GM18870 (cell line): ENCODE data around the gene CPA2.
"Not testable (repeated sequence)": the region's sequence is repeated elsewhere in the genome, so short reads cannot be mapped to it uniquely, and the experiment has no call there.

ENCODE experiments used
- ATAC-seq: cut with Tn5 transposase; IDR thresholded peaks from one replicate; pipeline ENCODE4 v1.9.1; 2021; ENCODE audit warnings: moderate library complexity; ENCODE audit not compliant: unreplicated experiment

The CPA2 gene

GRCh38 chr7:130249626-130250025 is 17.0 kb upstream of the CPA2 start:
- ATAC-seq, result not testable (repeated sequence)

GRCh38 chr7:130254555-130254954 is 12.1 kb upstream of the CPA2 start:
- ATAC-seq, result no peak

- ATAC-seq, result no peak
Measured at GRCh38 chr7:130256704-130257103, 10.0 kb upstream of the CPA2 start.

- ATAC-seq, result no peak
Measured at GRCh38 chr7:130258494-130259078, 8.1 kb upstream of the CPA2 start.

GRCh38 chr7:130262448-130262847 is 4.2 kb upstream of the CPA2 start:
- ATAC-seq, result no peak

GRCh38 chr7:130263130-130263529 is 3.5 kb upstream of the CPA2 start:
- no peak for ATAC-seq

GRCh38 chr7:130266961-130267321 is 278 bp downstream of the CPA2 start:
- ATAC-seq, result no peak

GRCh38 chr7:130268463-130269317 is 2.0 kb downstream of the CPA2 start:
- ATAC-seq, result no peak

- no peak for ATAC-seq
Measured at GRCh38 chr7:130269318-130269694, 2.6 kb downstream of the CPA2 start.

- ATAC-seq, result no peak
Measured at GRCh38 chr7:130270947-130271800, 4.5 kb downstream of the CPA2 start.

- ATAC-seq, result no peak
Measured at GRCh38 chr7:130272381-130273080, 5.9 kb downstream of the CPA2 start.

GRCh38 chr7:130273081-130273932 is 6.6 kb downstream of the CPA2 start:
- ATAC-seq, result no peak

- ATAC-seq, result no peak
Measured at GRCh38 chr7:130273933-130274255, 7.2 kb downstream of the CPA2 start.

- no peak for ATAC-seq
Measured at GRCh38 chr7:130274296-130274695, 7.6 kb downstream of the CPA2 start.

- no peak for ATAC-seq
Measured at GRCh38 chr7:130274983-130275591, 8.4 kb downstream of the CPA2 start.

- ATAC-seq, result no peak
Measured at GRCh38 chr7:130275826-130276297, 9.2 kb downstream of the CPA2 start.

GRCh38 chr7:130276796-130277762 is 10.4 kb downstream of the CPA2 start:
- no peak for ATAC-seq

- ATAC-seq, result no peak
Measured at GRCh38 chr7:130277763-130278643, 11.3 kb downstream of the CPA2 start.
